OCI-LY1 (cell line): ENCODE data around the gene FAF1.

Experiments used
- H2AFZ ChIP-seq: fragments of 200-600 bp; sonication (generic), shearing (Covaris generic); 2 replicates; pipeline ENCODE4 v1.6.0; 2014; ENCODE audit warnings: antibody characterized with exemption, mild to moderate bottlenecking, low read length
- H3F3A ChIP-seq: fragments of 200-600 bp; sonication (generic), shearing (Covaris generic); 2 replicates; pipeline ENCODE4 v1.6.0; 2014; ENCODE audit warnings: mild to moderate bottlenecking, antibody characterized with exemption, low read length, moderate library complexity; ENCODE audit not compliant: insufficient read depth
- H3K27ac ChIP-seq: fragments of 200-600 bp; sonication (generic); 2 replicates; pipeline ENCODE4 v1.5.1; 2014; ENCODE audit warnings: low read length, mixed run types, mild to moderate bottlenecking, low read depth; ENCODE audit not compliant: poor library complexity, severe bottlenecking
- H3K27me3 ChIP-seq: fragments of 200-600 bp; sonication (generic); 2 replicates; pipeline ENCODE4 v1.6.0; 2014; ENCODE audit warnings: antibody characterized with exemption, mild to moderate bottlenecking, low read length, moderate library complexity; ENCODE audit not compliant: insufficient read depth
- H3K36me3 ChIP-seq: fragments of 200-600 bp; sonication (generic); 2 replicates; pipeline ENCODE4 v1.6.1; 2014; ENCODE audit warnings: mild to moderate bottlenecking, antibody characterized with exemption, low read length, moderate library complexity, mixed read lengths; ENCODE audit not compliant: insufficient read depth
- H3K4me1 ChIP-seq: fragments of 200-600 bp; sonication (generic); 2 replicates; pipeline ENCODE4 v1.5.1; 2014; ENCODE audit warnings: mild to moderate bottlenecking, low read length, moderate library complexity; ENCODE audit not compliant: insufficient read depth, severe bottlenecking
- H3K4me2 ChIP-seq: fragments of 200-600 bp; sonication (generic), shearing (Covaris generic); 2 replicates; pipeline ENCODE4 v1.6.1; 2014; ENCODE audit warnings: low read length
- H3K4me3 ChIP-seq: fragments of 200-600 bp; sonication (generic); 2 replicates; pipeline ENCODE4 v1.5.1; 2014; ENCODE audit warnings: low read length, low read depth, mild to moderate bottlenecking, mixed read lengths; ENCODE audit not compliant: poor library complexity, severe bottlenecking
- H3K79me2 ChIP-seq: fragments of 200-600 bp; shearing (Covaris generic); 2 replicates; pipeline ENCODE4 v1.6.1; 2016; ENCODE audit warnings: mixed run types, low read length, mixed read lengths; ENCODE audit not compliant: insufficient read depth
- H3K9ac ChIP-seq: fragments of 200-600 bp; sonication (generic), shearing (Covaris generic); 2 replicates; pipeline ENCODE4 v1.6.1; 2014; ENCODE audit warnings: mild to moderate bottlenecking, low read length, mixed read lengths
- H3K9me2 ChIP-seq: fragments of 200-600 bp; sonication (generic), shearing (Covaris generic); 2 replicates; pipeline ENCODE4 v1.6.1; 2014; ENCODE audit warnings: low read depth, mild to moderate bottlenecking, low read length, mixed read lengths
- H3K9me3 ChIP-seq: fragments of 200-600 bp; shearing (Covaris generic); 2 replicates; pipeline ENCODE4 v1.6.1; 2014; ENCODE audit warnings: low read length, mixed read lengths
- H4K20me1 ChIP-seq: fragments of 200-600 bp; sonication (generic), shearing (Covaris generic); 2 replicates; pipeline ENCODE4 v1.6.0; 2016; ENCODE audit warnings: mild to moderate bottlenecking, low read length; ENCODE audit not compliant: insufficient read depth
- CTCF ChIP-seq: fragments of 200-600 bp; sonication (generic), shearing (Covaris generic); IDR thresholded peaks from 2 replicates; pipeline ENCODE4 v1.5.1; 2017; ENCODE audit warnings: mild to moderate bottlenecking, antibody characterized with exemption, low read length, moderate library complexity, mixed read lengths
- EZH2 ChIP-seq: fragments of 200-600 bp; sonication (generic), shearing (Covaris generic); IDR thresholded peaks from 2 replicates; pipeline ENCODE4 v1.8.0; 2017; ENCODE audit warnings: borderline replicate concordance, mixed run types, mild to moderate bottlenecking, antibody characterized with exemption, low read length, moderate library complexity, mixed read lengths

The FAF1 gene

GRCh38 chr1:50995651-50996050 is 35.6 kb upstream of the FAF1 start:
- Histone ChIP-seq H3K9me2 (no peaks in the 10 kb centered on the region), H3K4me2 (no peak overlapping the region), H3K9me3 (no peaks in the 10 kb centered on the region), H3K27me3 (no peaks in the 10 kb centered on the region), H3K27ac (no peak overlapping the region), H3K4me1 (peaks cover 13% of the 10 kb centered on the region), H3F3A (no peaks in the 10 kb centered on the region), H2AFZ (no peak overlapping the region), H3K79me2 (peaks cover 5% of the 10 kb centered on the region; the same call in 1 of the 2 replicates), H3K36me3 (peaks cover 17% of the 10 kb centered on the region; the same call in 1 of the 2 replicates), H3K9ac (no peak overlapping the region), H3K4me3 (no peak overlapping the region), H4K20me1 (no peaks in the 10 kb centered on the region)
- TF ChIP-seq CTCF: no peak

GRCh38 chr1:50994997-50995396 is 34.9 kb upstream of the FAF1 start:
- Histone ChIP-seq H3K27me3 (no peaks in the 10 kb centered on the region), H3K9me2 (no peaks in the 10 kb centered on the region), H3K79me2 (peaks cover 6% of the 10 kb centered on the region), H2AFZ (no peak overlapping the region), H3K4me1 (peaks cover 10% of the 10 kb centered on the region), H3K27ac (no peak overlapping the region), H4K20me1 (no peaks in the 10 kb centered on the region), H3K4me2 (no peak overlapping the region), H3K9ac (no peak overlapping the region), H3K36me3 (peaks cover 18% of the 10 kb centered on the region; the same call in 1 of the 2 replicates), H3K4me3 (no peak overlapping the region), H3K9me3 (no peaks in the 10 kb centered on the region), H3F3A (no peaks in the 10 kb centered on the region)
- TF ChIP-seq EZH2 (no peak), CTCF (no peak)

GRCh38 chr1:50993645-50994044 is 33.6 kb upstream of the FAF1 start:
- peaks cover 16% of the 10 kb centered on the region for H3K79me2 ChIP-seq
- H3K9me3 ChIP-seq: no peaks in the 10 kb centered on the region
- H3K36me3 ChIP-seq: peaks cover 22% of the 10 kb centered on the region
- H3K27me3 ChIP-seq: no peaks in the 10 kb centered on the region
- H3K4me1 ChIP-seq: peaks cover 16% of the 10 kb centered on the region
- H3K9me2 ChIP-seq: no peaks in the 10 kb centered on the region
- H2AFZ ChIP-seq: no peak overlapping the region
- no peak overlapping the region for H3K4me3 ChIP-seq
- H4K20me1 ChIP-seq: no peaks in the 10 kb centered on the region
- TF ChIP-seq CTCF (no peak), EZH2 (no peak)
- no peaks in the 10 kb centered on the region; the same call in 1 of the 2 replicates for H3F3A ChIP-seq
- no peak overlapping the region for H3K9ac ChIP-seq
- no peak overlapping the region for H3K4me2 ChIP-seq
- H3K27ac ChIP-seq: no peak overlapping the region
